Loucy (cell line): ENCODE results near the gene UBR1.

Experiments used
- CTCF ChIP-seq: fragments of 200-600 bp; sonication (generic); conservative IDR thresholded peaks from 2 replicates; pipeline ENCODE4 v1.5.1; 2014; ENCODE audit warnings: mild to moderate bottlenecking, antibody characterized with exemption, low read length
- EZH2phosphoT487 ChIP-seq: fragments of 200-600 bp; IDR thresholded peaks from 2 replicates; pipeline ENCODE4 v1.6.1; 2018; ENCODE audit warnings: antibody characterized with exemption, mild to moderate bottlenecking, moderate library complexity, borderline replicate concordance

- TF ChIP-seq CTCF (no peak), EZH2phosphoT487 (no peak)
Measured at GRCh38 chr15:43093026-43093425, 12.8 kb downstream of the UBR1 start.
